HL-60 (cell line): ENCODE measurements around the gene INPP4B.

ENCODE experiments used
- DNase-seq, 2 experiments: peaks; one replicate each; pipeline ENCODE4 v3.0.0-alpha.2; 2010 to 2020; ENCODE audit warnings: low read depth in 1 of 2, low spot score in 1 of 2
- H3K27ac ChIP-seq: fragments of 250-450 bp; sonication (Bioruptor Pico); replicated peaks from 2 replicates; pipeline ENCODE4 v1.5.1; 2020; ENCODE audit warnings: mild to moderate bottlenecking, moderate library complexity
- H3K27me3 ChIP-seq: fragments of 250-450 bp; sonication (Bioruptor Pico); 2 replicates; pipeline ENCODE4 v1.5.1; 2021; ENCODE audit warnings: mild to moderate bottlenecking, moderate library complexity; ENCODE audit not compliant: insufficient read depth, poor library complexity, severe bottlenecking
- H3K4me3 ChIP-seq: replicated peaks from 2 replicates; pipeline ENCODE4 v1.5.1; 2011; ENCODE audit warnings: mild to moderate bottlenecking, control low read depth, low read length; ENCODE audit not compliant: insufficient read depth
- CTCF ChIP-seq: IDR thresholded peaks from one replicate; pipeline ENCODE4 v1.5.1; 2011; ENCODE audit warnings: low read length, control low read depth, inconsistent platforms; ENCODE audit not compliant: insufficient read depth
- GABPA ChIP-seq: IDR thresholded peaks from 2 replicates; pipeline ENCODE4 v1.6.1; 2012; ENCODE audit warnings: low read depth
- POLR2AphosphoS5 ChIP-seq: IDR thresholded peaks from 2 replicates; pipeline ENCODE4 v1.6.1; 2012; ENCODE audit warnings: low read depth
- SPI1 ChIP-seq: IDR thresholded peaks from 2 replicates; pipeline ENCODE4 v1.6.1; 2012; ENCODE audit warnings: low read depth, mild to moderate bottlenecking, borderline replicate concordance
- TF ChIP-seq, protein P1 (sequence below): IDR thresholded peaks from 2 replicates; pipeline ENCODE4 v1.6.1; 2012; ENCODE audit warnings: low read depth; ENCODE audit not compliant: insufficient replicate concordance

The INPP4B gene

DNA sequence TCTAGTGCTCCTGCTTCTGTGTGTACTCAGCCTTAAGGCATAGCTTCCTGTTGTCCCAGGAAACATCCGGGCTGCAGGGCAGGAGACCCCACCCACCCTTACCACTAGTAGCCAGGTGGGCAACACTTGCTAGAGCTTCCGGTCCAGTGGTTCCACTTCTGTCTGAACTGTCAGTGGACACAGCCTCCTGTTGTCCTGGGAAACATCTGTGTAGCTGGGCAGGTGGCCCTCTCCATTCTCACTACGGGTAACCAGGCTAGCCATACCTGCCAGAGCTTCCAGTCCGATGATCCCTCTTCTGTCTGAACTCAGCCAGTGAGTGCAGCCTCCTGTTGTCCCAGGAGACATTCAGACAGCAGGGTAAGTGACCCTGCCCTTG lies 372.2 kb downstream of the INPP4B start:
- DNase-seq = no peak
- H3K27ac ChIP-seq = no peak overlapping the region
- H3K27me3 ChIP-seq = no peaks in the 10 kb centered on the region
- TF ChIP-seq, protein P1, sequence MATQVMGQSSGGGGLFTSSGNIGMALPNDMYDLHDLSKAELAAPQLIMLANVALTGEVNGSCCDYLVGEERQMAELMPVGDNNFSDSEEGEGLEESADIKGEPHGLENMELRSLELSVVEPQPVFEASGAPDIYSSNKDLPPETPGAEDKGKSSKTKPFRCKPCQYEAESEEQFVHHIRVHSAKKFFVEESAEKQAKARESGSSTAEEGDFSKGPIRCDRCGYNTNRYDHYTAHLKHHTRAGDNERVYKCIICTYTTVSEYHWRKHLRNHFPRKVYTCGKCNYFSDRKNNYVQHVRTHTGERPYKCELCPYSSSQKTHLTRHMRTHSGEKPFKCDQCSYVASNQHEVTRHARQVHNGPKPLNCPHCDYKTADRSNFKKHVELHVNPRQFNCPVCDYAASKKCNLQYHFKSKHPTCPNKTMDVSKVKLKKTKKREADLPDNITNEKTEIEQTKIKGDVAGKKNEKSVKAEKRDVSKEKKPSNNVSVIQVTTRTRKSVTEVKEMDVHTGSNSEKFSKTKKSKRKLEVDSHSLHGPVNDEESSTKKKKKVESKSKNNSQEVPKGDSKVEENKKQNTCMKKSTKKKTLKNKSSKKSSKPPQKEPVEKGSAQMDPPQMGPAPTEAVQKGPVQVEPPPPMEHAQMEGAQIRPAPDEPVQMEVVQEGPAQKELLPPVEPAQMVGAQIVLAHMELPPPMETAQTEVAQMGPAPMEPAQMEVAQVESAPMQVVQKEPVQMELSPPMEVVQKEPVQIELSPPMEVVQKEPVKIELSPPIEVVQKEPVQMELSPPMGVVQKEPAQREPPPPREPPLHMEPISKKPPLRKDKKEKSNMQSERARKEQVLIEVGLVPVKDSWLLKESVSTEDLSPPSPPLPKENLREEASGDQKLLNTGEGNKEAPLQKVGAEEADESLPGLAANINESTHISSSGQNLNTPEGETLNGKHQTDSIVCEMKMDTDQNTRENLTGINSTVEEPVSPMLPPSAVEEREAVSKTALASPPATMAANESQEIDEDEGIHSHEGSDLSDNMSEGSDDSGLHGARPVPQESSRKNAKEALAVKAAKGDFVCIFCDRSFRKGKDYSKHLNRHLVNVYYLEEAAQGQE = no peak
- no peak for TF ChIP-seq GABPA
- no peak for TF ChIP-seq POLR2AphosphoS5
- no peak for TF ChIP-seq SPI1
- TF ChIP-seq CTCF = no peak
- no peak overlapping the region for H3K4me3 ChIP-seq

- Histone ChIP-seq H3K4me3 (no peak overlapping the region), H3K27me3 (no peaks in the 10 kb centered on the region), H3K27ac (no peak overlapping the region)
- DNase-seq = no peak
- TF ChIP-seq GABPA (no peak), POLR2AphosphoS5 (no peak), CTCF (no peak), SPI1 (no peak)
- TF ChIP-seq, protein P1 = no peak
Observed at GRCh38 chr4:142473218-142473959, 372.7 kb downstream of the INPP4B start.

DNA sequence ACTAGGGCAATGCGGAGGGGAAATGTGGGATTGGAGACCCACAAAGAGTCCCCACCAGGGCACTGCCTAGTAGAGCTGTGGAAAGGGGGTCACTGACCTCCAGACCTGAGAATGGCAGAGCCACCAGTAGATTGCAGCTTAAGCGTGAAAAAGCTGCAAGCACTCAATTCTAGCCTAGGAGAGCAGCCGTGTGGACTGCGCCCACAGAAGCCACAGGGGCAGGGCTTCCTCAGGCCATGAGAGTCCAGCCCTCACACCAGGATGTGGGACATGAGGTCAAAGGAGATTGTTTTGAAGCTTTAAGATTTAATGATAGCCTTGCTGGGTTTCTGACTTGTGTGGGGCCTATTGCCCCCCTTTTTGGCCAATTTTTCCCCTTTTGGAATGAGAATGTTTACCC lies 379.0 kb downstream of the INPP4B start:
- H3K27me3 ChIP-seq = no peaks in the 10 kb centered on the region
- H3K27ac ChIP-seq = no peak overlapping the region
- no peak for DNase-seq
- no peak overlapping the region for H3K4me3 ChIP-seq
- TF ChIP-seq, protein P1 = no peak
- TF ChIP-seq POLR2AphosphoS5 (no peak), CTCF (no peak), SPI1 (no peak), GABPA (no peak)
